ENCODE results near the gene E2F3.
A peak's percentile ranks its signal among the peaks of the same experiment; 100 is the strongest.

Gene E2F3

DNA sequence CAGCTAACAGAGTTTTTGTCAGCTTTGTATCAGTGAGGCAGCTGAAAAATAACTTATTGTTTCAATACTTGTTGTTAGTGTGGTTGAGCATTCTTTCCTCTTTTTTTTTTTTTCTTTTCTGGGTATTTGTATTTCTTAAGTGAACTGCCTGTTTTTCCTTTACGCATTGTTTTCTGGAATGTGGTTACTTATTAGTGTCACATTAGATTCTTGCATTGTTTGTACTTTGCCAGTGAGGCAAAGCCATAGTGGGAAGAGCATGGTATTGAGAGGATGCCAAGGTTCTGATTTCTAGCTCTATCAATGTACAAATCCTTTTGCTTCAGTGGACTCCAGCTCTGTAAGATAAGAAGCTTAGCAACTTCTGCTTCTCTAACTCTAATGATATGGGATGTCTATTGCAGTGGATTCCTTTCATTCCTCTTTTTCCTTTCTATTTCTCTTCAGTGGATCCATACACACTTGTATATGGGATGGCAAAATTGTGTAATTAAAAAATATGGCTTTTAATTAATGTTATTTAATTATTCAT, 136.5 kb downstream of the E2F3 start:
- DNase-seq: no peak

DNA sequence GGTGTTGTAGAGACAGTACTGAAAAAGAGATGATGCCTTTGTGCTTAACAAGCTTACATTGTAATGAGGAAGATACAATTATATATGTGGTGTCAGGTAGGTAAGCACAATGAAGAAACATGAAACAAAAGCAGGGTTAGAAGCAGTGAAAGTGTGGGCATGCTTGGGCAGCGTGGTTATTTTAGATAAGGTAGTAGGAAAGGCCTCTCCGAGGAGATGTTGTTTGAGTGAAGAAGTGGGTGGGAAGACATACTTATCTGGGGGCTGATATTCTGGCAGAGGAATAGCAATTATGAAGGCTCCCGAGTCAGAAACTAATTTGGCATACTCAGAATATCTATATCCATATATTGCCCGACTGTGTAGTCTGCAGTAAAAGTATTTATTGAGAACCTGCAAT, 137.2 kb downstream of the E2F3 start:
- no peak for DNase-seq

DNA sequence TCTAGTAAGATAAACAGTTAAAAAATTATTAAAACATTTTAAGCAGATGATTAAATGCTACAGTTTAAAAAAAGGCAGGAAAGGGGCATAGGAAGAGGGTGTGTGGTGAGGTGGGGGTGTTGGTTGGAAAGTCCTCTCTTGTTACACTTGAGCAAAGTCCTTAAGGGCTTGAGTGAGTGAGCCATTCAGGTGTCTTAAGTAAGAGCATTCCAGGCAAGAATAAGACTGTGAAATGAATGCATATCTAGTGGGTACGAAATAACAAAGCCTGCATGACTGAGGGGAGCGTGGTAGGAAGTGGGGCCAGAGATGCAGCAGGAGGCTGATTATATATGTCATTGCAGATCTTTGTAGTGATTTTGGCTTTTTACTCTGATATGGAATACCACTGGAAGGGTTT, 137.7 kb downstream of the E2F3 start:
- no peak for DNase-seq

DNA sequence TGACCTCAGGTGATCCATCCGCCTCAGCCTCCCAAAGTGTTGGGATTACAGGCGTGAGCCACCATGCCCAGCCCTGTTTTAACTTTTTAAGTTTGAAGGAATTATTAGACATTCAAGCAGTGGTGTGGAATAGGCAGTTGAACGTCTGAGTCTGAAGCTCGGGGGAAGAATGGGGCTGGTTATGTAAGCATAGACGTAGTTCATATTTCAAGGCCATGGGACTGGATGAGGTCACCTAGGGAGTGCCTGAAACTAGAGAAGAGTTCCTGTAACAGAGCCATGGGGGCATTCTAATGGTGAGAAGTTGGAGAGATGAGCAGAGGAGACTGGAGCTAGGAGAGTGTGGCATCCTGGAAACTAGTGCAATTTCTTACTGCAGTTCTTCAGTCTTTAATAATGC, 139.0 kb downstream of the E2F3 start:
- no peak for DNase-seq

DNA sequence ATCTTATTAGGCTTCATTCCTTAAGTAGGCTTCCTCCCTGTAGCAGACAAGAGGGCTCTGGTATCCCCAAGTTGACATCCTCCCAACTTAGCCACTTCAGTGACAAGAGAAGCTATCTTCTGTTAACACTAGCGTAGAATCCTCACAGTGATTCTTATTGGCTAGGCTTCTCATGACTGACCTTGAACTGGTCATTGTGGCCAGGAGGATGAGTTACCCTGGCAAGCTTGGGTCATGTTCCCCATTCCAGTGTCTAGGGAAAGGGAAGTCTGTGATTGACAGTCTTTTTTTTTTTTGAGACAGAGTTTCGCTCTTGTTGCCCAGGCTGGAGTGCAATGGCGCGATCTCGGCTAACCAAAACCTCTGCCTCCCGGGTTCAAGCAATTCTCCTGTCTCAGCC, 139.7 kb downstream of the E2F3 start:
- no peak for DNase-seq

DNA sequence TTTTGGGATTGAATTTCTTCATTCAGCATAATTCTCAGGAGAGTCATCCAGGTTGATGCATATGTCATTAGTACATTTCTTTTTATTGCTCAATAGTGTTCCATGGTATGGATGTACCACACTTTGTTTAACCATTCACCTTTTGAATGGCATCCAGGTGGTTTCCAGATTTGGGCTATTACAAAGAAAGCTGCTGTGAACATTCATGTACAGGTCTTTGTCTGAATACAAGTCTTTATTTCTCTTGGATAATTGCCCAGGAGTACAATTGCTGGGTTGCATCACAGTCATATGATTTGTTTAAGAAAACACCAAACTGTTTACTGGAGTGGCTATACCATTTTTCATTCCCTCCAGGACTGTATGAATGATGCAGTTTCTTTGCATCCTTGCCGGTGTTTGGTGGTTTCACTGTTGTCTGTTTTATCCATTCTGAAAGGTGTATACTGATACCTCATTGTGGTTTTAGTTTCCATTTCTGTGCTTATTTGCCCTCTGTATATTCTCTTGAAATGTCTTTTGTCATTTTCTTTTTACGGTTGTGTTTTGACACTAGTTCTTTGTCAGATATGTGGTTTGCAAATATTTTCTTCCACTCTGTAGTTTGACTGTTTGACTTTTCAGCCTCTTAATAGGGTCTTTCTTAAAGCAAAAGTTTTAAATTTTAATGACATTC, 141.4 kb downstream of the E2F3 start:
- DNase-seq: peak; percentile 30
